Keratinocyte (primary cell): ENCODE measurements around the gene ACACA.

Source experiments
- EZH2 ChIP-seq: IDR thresholded peaks from one replicate; pipeline ENCODE4 v1.6.1; 2012; ENCODE audit warnings: inconsistent platforms, mild to moderate bottlenecking, low read length, moderate library complexity
- TF ChIP-seq, protein P1 (sequence below), 3 experiments: IDR thresholded peaks in 1 of 3; conservative IDR thresholded peaks in 1 of 3; optimal IDR thresholded peaks in 1 of 3; 2 replicates in 2 of 3; 3 replicates in 1 of 3; pipeline versions ENCODE3 to v1.5.1; 2011; ENCODE audit warnings: low read length in 3 of 3, mild to moderate bottlenecking in 3 of 3, moderate library complexity in 2 of 3, control low read depth in 1 of 3, inconsistent platforms in 1 of 3; ENCODE audit not compliant: insufficient read depth in 2 of 3; ENCODE audit errors: extremely low read depth in 1 of 3

DNA sequence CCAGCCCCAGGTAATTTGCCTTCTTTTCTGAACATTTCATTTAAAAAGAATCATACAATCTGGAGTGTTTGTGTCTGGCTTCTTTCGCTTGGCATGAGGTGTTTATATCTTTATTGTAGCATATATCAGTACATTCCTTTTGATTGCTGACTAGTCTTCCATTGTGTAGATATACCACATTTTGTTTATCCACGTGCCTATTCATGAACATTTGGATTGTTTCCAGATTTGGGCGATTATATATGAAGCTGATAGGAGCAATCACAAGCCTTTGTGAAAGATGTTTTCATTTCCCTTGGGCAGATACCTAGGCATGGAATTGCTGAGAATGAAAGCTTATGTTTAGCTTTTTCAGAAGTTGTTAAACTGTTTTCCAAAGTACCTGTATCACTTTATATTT, 337.5 kb downstream of the ACACA start:
- TF ChIP-seq, protein P1, sequence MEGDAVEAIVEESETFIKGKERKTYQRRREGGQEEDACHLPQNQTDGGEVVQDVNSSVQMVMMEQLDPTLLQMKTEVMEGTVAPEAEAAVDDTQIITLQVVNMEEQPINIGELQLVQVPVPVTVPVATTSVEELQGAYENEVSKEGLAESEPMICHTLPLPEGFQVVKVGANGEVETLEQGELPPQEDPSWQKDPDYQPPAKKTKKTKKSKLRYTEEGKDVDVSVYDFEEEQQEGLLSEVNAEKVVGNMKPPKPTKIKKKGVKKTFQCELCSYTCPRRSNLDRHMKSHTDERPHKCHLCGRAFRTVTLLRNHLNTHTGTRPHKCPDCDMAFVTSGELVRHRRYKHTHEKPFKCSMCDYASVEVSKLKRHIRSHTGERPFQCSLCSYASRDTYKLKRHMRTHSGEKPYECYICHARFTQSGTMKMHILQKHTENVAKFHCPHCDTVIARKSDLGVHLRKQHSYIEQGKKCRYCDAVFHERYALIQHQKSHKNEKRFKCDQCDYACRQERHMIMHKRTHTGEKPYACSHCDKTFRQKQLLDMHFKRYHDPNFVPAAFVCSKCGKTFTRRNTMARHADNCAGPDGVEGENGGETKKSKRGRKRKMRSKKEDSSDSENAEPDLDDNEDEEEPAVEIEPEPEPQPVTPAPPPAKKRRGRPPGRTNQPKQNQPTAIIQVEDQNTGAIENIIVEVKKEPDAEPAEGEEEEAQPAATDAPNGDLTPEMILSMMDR (optimal IDR thresholded peaks at IDR 0.05 in 1 of 3, IDR thresholded peaks at IDR 0.05 in 1 of 3, conservative IDR thresholded peaks at IDR 0.05 in 1 of 3; ENCODE audit: extremely low read depth in 1 of 3, insufficient read depth in 2 of 3, low read length in 3 of 3): no peak
- TF ChIP-seq EZH2: no peak
